ENCODE results near the gene TNFRSF19. TPM values are rescaled to one million over a fixed set of nuclear protein-coding genes. Genes with fewer than 3 reads are reported as not detected.

Gene TNFRSF19
- total RNA-seq, 1 experiment from 2014 or later, result 0.31 TPM

GRCh38 chr13:23678795-23679194, 108.6 kb downstream of the TNFRSF19 start:
- no peaks in the 10 kb centered on the region for H3K27me3 ChIP-seq (ENCODE audit: control insufficient read depth, insufficient read depth, low read length)
- no peaks in the 10 kb centered on the region for H3K36me3 ChIP-seq (replicated peaks; ENCODE audit: control insufficient read depth, insufficient read depth, low read length)
- no peak for DNase-seq
- H3K4me3 ChIP-seq (ENCODE audit: insufficient read depth, low read depth, low read length), result no peak overlapping the region

GRCh38 chr13:23679220-23679619, 109.0 kb downstream of the TNFRSF19 start:
- Histone ChIP-seq H3K4me3 (ENCODE audit: insufficient read depth, low read depth, low read length) (no peak overlapping the region), H3K36me3 (replicated peaks; ENCODE audit: control insufficient read depth, insufficient read depth, low read length) (no peaks in the 10 kb centered on the region), H3K27me3 (ENCODE audit: control insufficient read depth, insufficient read depth, low read length) (no peaks in the 10 kb centered on the region)
- no peak for DNase-seq

DNA sequence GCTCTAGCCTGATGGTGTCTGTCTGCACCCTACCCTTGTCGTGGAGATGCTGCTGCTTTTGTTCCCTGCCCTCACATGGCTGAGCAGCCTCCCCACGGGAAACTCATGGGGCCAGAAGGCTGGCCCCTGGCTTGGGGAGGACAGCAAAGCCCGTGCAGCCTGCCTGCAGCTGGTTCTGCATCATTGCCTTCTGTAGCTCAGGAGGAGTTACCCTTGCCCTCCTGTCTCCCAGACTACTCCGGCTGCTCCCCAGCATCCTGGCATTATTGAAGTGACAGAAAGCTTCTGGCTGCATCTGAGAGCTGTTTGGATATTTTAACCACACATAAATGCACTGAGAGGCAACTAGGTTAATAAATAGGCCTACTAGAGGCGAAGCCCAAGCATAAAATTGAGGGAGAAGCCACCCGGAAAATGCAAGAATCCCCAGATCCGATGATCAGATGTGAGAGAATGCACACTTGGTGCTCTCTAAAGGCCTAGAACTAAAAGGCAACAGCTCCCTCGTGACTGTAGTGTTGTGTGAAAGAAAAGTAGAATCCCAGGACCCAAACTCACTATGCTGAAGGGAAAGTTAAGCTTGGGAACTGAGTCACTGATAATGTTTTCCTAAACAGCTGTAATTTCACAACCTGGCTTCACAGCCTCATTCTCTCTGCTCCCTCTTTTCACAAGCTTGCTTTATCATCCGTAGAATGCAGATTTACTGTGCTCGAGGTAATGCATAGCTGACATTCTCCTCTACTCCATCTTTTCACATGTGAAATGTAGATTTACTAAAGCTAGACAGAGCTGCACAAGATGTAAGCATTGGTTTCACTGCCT, 110.8 kb downstream of the TNFRSF19 start:
- Histone ChIP-seq H3K36me3 (replicated peaks; ENCODE audit: control insufficient read depth, insufficient read depth, low read length) (no peaks in the 10 kb centered on the region), H3K27me3 (ENCODE audit: control insufficient read depth, insufficient read depth, low read length) (no peaks in the 10 kb centered on the region), H3K4me3 (ENCODE audit: insufficient read depth, low read depth, low read length) (no peak overlapping the region)
- no peak for DNase-seq

DNA sequence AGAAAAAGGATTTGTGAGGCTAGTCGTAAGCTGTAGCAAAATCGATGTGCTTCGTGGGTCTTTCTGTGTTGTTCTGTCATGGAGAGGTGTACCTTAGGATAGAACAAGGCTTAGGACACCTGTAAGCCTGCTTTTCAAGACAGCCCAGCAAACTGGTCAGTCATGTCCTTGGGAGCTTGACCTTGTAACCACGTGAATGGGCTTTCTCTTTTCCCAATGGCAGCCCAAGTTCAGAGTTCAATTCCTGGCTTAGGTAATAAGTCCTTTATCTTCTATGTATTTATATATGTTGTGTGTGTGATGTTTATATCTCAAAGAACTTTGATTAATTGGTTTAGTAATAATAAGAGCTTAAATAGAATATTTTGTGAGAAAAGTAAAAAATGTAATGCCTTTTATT, 112.9 kb downstream of the TNFRSF19 start:
- no peaks in the 10 kb centered on the region for H3K27me3 ChIP-seq (ENCODE audit: control insufficient read depth, insufficient read depth, low read length)
- no peaks in the 10 kb centered on the region for H3K36me3 ChIP-seq (replicated peaks; ENCODE audit: control insufficient read depth, insufficient read depth, low read length)

DNA sequence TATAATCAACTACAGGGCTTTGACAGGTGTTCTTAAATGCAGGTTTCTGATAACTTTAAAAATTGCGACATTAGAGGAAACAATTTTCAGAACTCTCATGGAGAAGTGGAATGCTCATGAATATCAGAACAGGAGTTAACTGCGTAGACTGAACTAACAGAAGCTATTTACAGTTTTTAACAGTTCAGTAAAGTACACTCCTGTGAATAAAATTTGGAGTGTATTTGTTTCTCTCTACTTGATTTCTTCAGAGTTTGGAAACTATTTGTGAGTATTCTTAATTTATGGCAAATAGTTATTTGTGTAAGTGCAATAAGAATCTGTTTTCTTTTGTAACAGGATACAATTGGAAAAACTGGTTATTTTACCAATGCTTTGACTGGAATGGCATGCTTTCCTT, 114.4 kb downstream of the TNFRSF19 start:
- no peak overlapping the region for H3K4me3 ChIP-seq (ENCODE audit: insufficient read depth, low read depth, low read length)

More for the DNA sequence above, 112.9 kb downstream of the TNFRSF19 start:
- H3K4me3 ChIP-seq (ENCODE audit: insufficient read depth, low read depth, low read length), result no peak overlapping the region
- no peak for DNase-seq

GRCh38 chr13:23685416-23685815, 115.2 kb downstream of the TNFRSF19 start:
- no peaks in the 10 kb centered on the region for H3K36me3 ChIP-seq (replicated peaks; ENCODE audit: control insufficient read depth, insufficient read depth, low read length)
- no peaks in the 10 kb centered on the region for H3K27me3 ChIP-seq (ENCODE audit: control insufficient read depth, insufficient read depth, low read length)
- no peak overlapping the region for H3K4me3 ChIP-seq (ENCODE audit: insufficient read depth, low read depth, low read length)
- DNase-seq, result no peak

More for the DNA sequence above, 114.4 kb downstream of the TNFRSF19 start:
- Histone ChIP-seq H3K27me3 (ENCODE audit: control insufficient read depth, insufficient read depth, low read length) (no peaks in the 10 kb centered on the region), H3K36me3 (replicated peaks; ENCODE audit: control insufficient read depth, insufficient read depth, low read length) (no peaks in the 10 kb centered on the region)
- no peak for DNase-seq

DNA sequence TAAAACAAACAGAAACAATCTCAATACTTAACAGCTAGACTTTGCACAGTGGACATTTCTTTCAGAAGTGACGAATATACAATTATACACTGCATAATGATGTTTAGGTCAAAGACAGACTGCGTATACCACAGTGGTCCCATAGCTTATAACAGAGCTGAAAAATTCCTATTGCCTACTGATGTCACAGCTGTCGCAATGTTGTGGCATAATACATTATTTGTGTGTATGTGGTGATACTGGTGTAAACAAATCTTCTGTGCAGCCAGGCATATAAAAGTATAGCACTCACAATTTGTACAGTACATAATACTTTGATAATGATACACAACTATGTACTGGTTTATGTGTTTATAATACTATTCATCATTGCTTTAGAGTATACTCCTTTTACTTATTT, 116.7 kb downstream of the TNFRSF19 start:
- Histone ChIP-seq H3K4me3 (ENCODE audit: insufficient read depth, low read depth, low read length) (no peak overlapping the region), H3K36me3 (replicated peaks; ENCODE audit: control insufficient read depth, insufficient read depth, low read length) (no peaks in the 10 kb centered on the region), H3K27me3 (ENCODE audit: control insufficient read depth, insufficient read depth, low read length) (no peaks in the 10 kb centered on the region)
- DNase-seq, result no peak

DNA sequence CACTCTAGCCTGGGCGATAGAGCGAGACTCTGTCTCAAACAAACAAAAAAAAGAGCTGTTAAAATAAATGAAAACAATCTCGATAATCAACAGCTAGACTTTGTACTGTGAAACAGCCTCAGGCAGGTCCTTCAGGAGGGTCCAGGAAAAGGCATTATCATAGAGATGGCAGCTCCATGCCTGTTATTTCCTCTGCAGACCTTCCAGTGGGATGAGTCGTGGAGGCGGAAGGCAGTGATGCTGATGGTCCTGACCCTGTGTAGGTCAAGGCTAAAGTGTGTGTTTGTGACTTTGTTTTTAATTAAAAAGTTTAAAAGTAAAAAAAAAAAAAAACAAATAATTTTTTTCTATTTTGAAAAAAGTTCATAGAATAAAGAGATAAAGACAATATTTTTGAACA, 117.4 kb downstream of the TNFRSF19 start:
- DNase-seq, result no peak
- Histone ChIP-seq H3K27me3 (ENCODE audit: control insufficient read depth, insufficient read depth, low read length) (no peaks in the 10 kb centered on the region), H3K4me3 (ENCODE audit: insufficient read depth, low read depth, low read length) (no peak overlapping the region), H3K36me3 (replicated peaks; ENCODE audit: control insufficient read depth, insufficient read depth, low read length) (no peaks in the 10 kb centered on the region)

DNA sequence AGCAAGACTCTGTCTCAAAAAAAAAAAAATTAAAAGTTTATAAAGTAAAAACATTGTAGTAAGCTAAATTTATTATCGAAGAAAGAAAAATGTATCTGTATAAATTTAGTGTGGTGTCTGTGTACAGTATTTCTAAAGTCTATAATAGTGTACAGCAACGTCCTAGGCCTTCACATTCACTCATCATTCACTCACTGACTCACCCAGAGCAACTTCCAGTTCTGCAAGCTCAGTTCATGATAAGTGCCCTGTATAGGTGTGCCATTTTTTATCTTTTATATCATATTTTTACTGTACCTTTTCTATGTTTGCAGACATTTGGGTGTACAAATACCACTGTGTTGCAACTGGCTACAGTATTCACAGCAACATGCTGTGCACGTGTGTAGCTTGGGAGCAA, 118.1 kb downstream of the TNFRSF19 start:
- Histone ChIP-seq H3K4me3 (ENCODE audit: insufficient read depth, low read depth, low read length) (no peak overlapping the region), H3K27me3 (ENCODE audit: control insufficient read depth, insufficient read depth, low read length) (no peaks in the 10 kb centered on the region), H3K36me3 (replicated peaks; ENCODE audit: control insufficient read depth, insufficient read depth, low read length) (no peaks in the 10 kb centered on the region)
- no peak for DNase-seq

- DNase-seq, result no peak
- H3K4me3 ChIP-seq (ENCODE audit: insufficient read depth, low read depth, low read length), result no peak overlapping the region
- no peaks in the 10 kb centered on the region for H3K27me3 ChIP-seq (ENCODE audit: control insufficient read depth, insufficient read depth, low read length)
- H3K36me3 ChIP-seq (replicated peaks; ENCODE audit: control insufficient read depth, insufficient read depth, low read length), result no peaks in the 10 kb centered on the region
Measured at GRCh38 chr13:23690668-23691067, 120.5 kb downstream of the TNFRSF19 start.

DNA sequence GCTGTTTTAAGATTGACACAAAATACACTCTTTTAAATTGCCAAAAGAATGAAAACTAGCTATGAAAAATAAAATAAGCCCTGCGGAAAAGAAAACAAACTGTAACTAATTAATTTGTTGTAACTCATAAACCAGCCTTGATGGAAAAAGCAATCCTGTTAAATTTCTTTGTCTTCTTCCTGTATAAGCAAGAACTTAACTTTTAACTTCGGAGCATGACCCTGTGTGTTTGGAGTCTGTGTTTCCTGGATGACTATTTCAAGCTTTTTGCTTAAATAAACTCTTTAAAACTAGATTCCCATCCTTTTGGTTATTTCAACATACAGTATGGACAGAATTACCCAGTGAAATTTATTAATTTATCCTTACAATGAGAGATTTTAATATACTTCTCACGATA, 122.6 kb downstream of the TNFRSF19 start:
- H3K27me3 ChIP-seq (ENCODE audit: control insufficient read depth, insufficient read depth, low read length), result no peaks in the 10 kb centered on the region
- H3K4me3 ChIP-seq (ENCODE audit: insufficient read depth, low read depth, low read length), result no peak overlapping the region
- H3K36me3 ChIP-seq (replicated peaks; ENCODE audit: control insufficient read depth, insufficient read depth, low read length), result no peaks in the 10 kb centered on the region
- DNase-seq, result no peak

GRCh38 chr13:23695196-23695595, 125.0 kb downstream of the TNFRSF19 start:
- no peak overlapping the region for H3K4me3 ChIP-seq (ENCODE audit: insufficient read depth, low read depth, low read length)
- no peaks in the 10 kb centered on the region for H3K36me3 ChIP-seq (replicated peaks; ENCODE audit: control insufficient read depth, insufficient read depth, low read length)
- H3K27me3 ChIP-seq (ENCODE audit: control insufficient read depth, insufficient read depth, low read length), result no peaks in the 10 kb centered on the region
- DNase-seq, result peak; percentile 64

DNA sequence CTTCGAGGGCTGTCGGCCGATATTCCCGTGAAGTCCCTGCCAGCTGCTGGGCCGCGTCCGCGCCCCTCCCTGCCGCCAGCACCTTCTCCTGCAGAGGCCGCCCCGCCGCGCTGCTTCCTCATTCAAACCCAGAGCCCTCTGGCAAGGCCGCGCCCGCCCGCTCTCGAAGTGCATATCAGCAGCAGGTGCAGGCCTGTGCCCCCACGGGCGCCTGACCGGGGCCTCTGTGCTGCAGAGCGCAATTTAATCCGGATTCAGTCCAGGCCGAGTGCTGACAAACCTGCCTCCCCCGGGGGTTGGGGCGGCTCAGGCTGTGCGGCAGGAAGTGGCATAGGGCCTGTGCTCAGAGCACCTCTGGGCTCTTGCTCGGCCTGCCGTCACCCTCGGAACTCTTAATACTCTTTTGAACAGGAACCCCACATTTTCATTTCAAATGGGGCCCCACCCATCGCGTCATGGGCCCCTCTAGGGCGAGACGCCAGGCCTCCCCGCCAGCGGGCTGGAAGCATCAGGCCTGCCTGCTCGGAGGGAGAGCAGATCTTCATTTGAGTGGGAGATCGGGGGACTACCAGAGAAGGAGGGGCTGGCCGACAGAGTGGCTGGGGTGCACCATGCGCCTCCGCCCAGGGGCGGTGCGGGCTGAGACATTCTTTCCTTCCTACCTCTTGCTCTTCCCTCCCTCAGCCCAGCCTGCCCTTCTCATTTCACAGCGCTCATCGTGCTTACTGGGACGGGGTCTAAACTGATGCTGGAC, 125.7 kb downstream of the TNFRSF19 start:
- no peaks in the 10 kb centered on the region for H3K36me3 ChIP-seq (replicated peaks; ENCODE audit: control insufficient read depth, insufficient read depth, low read length)
- peak; percentile 66 for DNase-seq
- H3K4me3 ChIP-seq (ENCODE audit: insufficient read depth, low read depth, low read length), result no peak overlapping the region
- no peaks in the 10 kb centered on the region for H3K27me3 ChIP-seq (ENCODE audit: control insufficient read depth, insufficient read depth, low read length)

- no peaks in the 10 kb centered on the region for H3K27me3 ChIP-seq (ENCODE audit: control insufficient read depth, insufficient read depth, low read length)
- H3K36me3 ChIP-seq (replicated peaks; ENCODE audit: control insufficient read depth, insufficient read depth, low read length), result no peaks in the 10 kb centered on the region
- no peak overlapping the region for H3K4me3 ChIP-seq (ENCODE audit: insufficient read depth, low read depth, low read length)
- peak; percentile 63 for DNase-seq
Measured at GRCh38 chr13:23696610-23697009, 126.4 kb downstream of the TNFRSF19 start.

DNA sequence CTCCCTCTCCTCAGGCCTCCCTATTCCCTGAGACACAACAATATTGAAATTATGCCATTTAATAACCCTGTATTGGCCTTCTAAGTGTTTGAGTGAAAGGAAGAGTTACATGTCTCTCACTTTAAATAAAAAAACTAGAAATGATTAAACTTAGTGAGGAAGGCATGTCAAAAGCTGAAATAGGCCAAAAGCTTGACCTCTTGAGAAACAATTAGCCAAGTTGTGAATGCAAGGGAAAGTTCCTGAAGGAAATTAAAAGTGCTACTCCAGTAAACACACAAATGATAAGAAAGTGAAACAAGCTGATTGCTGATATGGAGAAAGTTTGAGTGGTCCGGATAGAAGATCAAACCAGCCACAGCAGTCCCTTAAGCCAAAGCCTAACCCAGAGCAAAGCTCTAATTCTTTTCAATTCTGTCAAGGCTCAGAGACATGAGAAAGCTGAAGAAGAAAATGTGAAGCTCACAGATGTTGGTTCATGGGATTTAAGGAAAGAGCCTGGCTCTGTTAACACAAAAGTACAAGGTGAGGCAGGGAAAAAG, 127.6 kb downstream of the TNFRSF19 start:
- no peaks in the 10 kb centered on the region for H3K27me3 ChIP-seq (ENCODE audit: control insufficient read depth, insufficient read depth, low read length)
- no peak overlapping the region for H3K4me3 ChIP-seq (ENCODE audit: insufficient read depth, low read depth, low read length)
- no peaks in the 10 kb centered on the region for H3K36me3 ChIP-seq (replicated peaks; ENCODE audit: control insufficient read depth, insufficient read depth, low read length)
- no peak for DNase-seq

Data from H7 (cell line).